H1 (cell line): ENCODE data around the gene ASPHD2.

ENCODE experiments used
- CBX5 ChIP-seq: fragments of 300-800, 300-1000 bp; sonication (generic); IDR thresholded peaks from 2 replicates; pipeline ENCODE4 v1.7.1; 2016; ENCODE audit warnings: antibody characterized with exemption, low read length, low read depth
- EZH2 ChIP-seq: fragments of 200-600 bp; sonication (generic); IDR thresholded peaks from 2 replicates; pipeline ENCODE4 v1.7.1; 2012; ENCODE audit warnings: low read depth, mild to moderate bottlenecking, moderate library complexity, low read length, inconsistent platforms; ENCODE audit not compliant: severe bottlenecking
- GABPA ChIP-seq: IDR thresholded peaks from 2 replicates; pipeline ENCODE4 v1.6.1; 2011; ENCODE audit warnings: mild to moderate bottlenecking, low read length, moderate library complexity, borderline replicate concordance; ENCODE audit not compliant: insufficient read depth
- MAFK ChIP-seq: IDR thresholded peaks from 2 replicates; pipeline ENCODE4 v1.6.1; 2012; ENCODE audit warnings: low read depth, mild to moderate bottlenecking, improper control_type of control experiment, low read length
- POLR2A ChIP-seq, 2 experiments: IDR thresholded peaks; 1 replicate in 1 of 2; 2 replicates in 1 of 2; pipeline ENCODE4 v1.6.1; 2011; ENCODE audit warnings: low read depth in 2 of 2, low read length in 2 of 2, mild to moderate bottlenecking in 2 of 2; ENCODE audit errors: control extremely low read depth in 1 of 2
- POLR2AphosphoS5 ChIP-seq: IDR thresholded peaks from 2 replicates; pipeline ENCODE4 v1.6.1; 2011; ENCODE audit warnings: low read depth, low read length
- RFX5 ChIP-seq: IDR thresholded peaks from 2 replicates; pipeline ENCODE4 v1.6.1; 2011; ENCODE audit warnings: low read depth, low read length, improper control_type of control experiment, borderline replicate concordance
- SUZ12 ChIP-seq: fragments of 200-600 bp; sonication (generic); IDR thresholded peaks from 2 replicates; pipeline ENCODE4 v1.6.1; 2012; ENCODE audit warnings: mild to moderate bottlenecking, inconsistent platforms, low read length, moderate library complexity, mixed read lengths
- TBP ChIP-seq: IDR thresholded peaks from 2 replicates; pipeline ENCODE4 v1.6.1; 2011; ENCODE audit warnings: low read depth, low read length, improper control_type of control experiment
- TEAD4 ChIP-seq: IDR thresholded peaks from 2 replicates; pipeline ENCODE4 v1.6.1; 2012; ENCODE audit warnings: low read depth, low read length, inconsistent platforms, mixed read lengths
- TF ChIP-seq, protein P1 (sequence below): IDR thresholded peaks from 2 replicates; pipeline ENCODE4 v1.6.1; 2012; ENCODE audit warnings: inconsistent platforms
- TF ChIP-seq, protein P2 (sequence below), 3 experiments: IDR thresholded peaks; 1 replicate in 2 of 3; 2 replicates in 1 of 3; pipeline versions ENCODE4 v1.5.1 to v1.6.1; 2011; ENCODE audit warnings: low read length in 3 of 3, mild to moderate bottlenecking in 3 of 3, inconsistent platforms in 2 of 3, low read depth in 1 of 3, moderate library complexity in 1 of 3; ENCODE audit not compliant: insufficient read depth in 1 of 3; ENCODE audit errors: control extremely low read depth in 1 of 3
- TF ChIP-seq, protein P3 (sequence below): IDR thresholded peaks from 2 replicates; pipeline ENCODE4 v1.6.1; 2011; ENCODE audit warnings: low read length, improper control_type of control experiment
- TF ChIP-seq, protein P4 (sequence below): IDR thresholded peaks from 2 replicates; pipeline ENCODE4 v1.6.1; 2012; ENCODE audit warnings: inconsistent platforms

DNA sequence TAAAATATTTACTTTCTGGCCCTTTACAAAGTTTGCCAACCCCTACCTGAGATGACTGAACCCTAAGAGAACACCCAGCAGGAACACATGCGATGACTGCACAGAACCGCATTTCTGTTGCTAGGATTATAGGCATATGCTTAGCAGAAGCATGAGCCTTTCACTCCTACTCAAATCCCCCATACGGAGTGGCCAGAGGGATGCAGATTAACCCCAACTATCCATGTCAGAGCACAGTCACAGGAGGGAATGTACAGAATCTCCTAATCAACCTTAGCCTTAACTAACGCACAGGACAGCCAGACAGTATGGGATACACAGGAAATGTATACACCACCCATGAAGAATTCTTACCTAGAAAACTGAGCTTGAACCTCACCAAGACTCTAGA is 48.3 kb downstream of the ASPHD2 start:
- TF ChIP-seq, protein P1, sequence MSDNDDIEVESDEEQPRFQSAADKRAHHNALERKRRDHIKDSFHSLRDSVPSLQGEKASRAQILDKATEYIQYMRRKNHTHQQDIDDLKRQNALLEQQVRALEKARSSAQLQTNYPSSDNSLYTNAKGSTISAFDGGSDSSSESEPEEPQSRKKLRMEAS, result no peak
- TF ChIP-seq MAFK (no peak), EZH2 (no peak), GABPA (no peak), POLR2A (IDR thresholded peaks at IDR 0.05; ENCODE audit: control extremely low read depth in 1 of 2, low read depth in 2 of 2, low read length in 2 of 2) (no peak), TEAD4 (no peak), RFX5 (no peak), SUZ12 (no peak), POLR2AphosphoS5 (no peak), TBP (no peak), CBX5 (no peak)
- TF ChIP-seq, protein P2, sequence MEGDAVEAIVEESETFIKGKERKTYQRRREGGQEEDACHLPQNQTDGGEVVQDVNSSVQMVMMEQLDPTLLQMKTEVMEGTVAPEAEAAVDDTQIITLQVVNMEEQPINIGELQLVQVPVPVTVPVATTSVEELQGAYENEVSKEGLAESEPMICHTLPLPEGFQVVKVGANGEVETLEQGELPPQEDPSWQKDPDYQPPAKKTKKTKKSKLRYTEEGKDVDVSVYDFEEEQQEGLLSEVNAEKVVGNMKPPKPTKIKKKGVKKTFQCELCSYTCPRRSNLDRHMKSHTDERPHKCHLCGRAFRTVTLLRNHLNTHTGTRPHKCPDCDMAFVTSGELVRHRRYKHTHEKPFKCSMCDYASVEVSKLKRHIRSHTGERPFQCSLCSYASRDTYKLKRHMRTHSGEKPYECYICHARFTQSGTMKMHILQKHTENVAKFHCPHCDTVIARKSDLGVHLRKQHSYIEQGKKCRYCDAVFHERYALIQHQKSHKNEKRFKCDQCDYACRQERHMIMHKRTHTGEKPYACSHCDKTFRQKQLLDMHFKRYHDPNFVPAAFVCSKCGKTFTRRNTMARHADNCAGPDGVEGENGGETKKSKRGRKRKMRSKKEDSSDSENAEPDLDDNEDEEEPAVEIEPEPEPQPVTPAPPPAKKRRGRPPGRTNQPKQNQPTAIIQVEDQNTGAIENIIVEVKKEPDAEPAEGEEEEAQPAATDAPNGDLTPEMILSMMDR (IDR thresholded peaks at IDR 0.05; ENCODE audit: control extremely low read depth in 1 of 3, insufficient read depth in 1 of 3, low read depth in 1 of 3, low read length in 3 of 3), result no peak
- TF ChIP-seq, protein P3, sequence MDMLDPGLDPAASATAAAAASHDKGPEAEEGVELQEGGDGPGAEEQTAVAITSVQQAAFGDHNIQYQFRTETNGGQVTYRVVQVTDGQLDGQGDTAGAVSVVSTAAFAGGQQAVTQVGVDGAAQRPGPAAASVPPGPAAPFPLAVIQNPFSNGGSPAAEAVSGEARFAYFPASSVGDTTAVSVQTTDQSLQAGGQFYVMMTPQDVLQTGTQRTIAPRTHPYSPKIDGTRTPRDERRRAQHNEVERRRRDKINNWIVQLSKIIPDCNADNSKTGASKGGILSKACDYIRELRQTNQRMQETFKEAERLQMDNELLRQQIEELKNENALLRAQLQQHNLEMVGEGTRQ, result no peak
- TF ChIP-seq, protein P4, sequence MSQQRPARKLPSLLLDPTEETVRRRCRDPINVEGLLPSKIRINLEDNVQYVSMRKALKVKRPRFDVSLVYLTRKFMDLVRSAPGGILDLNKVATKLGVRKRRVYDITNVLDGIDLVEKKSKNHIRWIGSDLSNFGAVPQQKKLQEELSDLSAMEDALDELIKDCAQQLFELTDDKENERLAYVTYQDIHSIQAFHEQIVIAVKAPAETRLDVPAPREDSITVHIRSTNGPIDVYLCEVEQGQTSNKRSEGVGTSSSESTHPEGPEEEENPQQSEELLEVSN, result no peak
